A673 (cell line): ENCODE results near the gene CDT1. TPM values are rescaled to one million over a fixed set of nuclear protein-coding genes. Genes with fewer than 3 reads are reported as not detected.

Experiments used
- BruUV-seq: library from RNA; stranded (reverse); fragments of 400-500 nt; replicated peaks from 2 replicates; lab custom pipeline; 2021; lab: Mats Ljungman, UMichigan
- CTCF ChIA-PET: fragments of 300-600 bp; sonication (Branson Sonifier 250); formaldehyde crosslinking; loops from one replicate; lab custom pipeline; 2022; ENCODE audit warnings: antibody characterized with exemption; lab: Charles Lee
- POLR2A ChIA-PET: fragments of 300-600 bp; sonication (Branson Sonifier 250); formaldehyde crosslinking; loops from one replicate; lab custom pipeline; 2022; ENCODE audit warnings: antibody characterized with exemption; ENCODE audit not compliant: low non-redundant PET; lab: Charles Lee
- DNase-seq: peaks from one replicate; pipeline ENCODE4 v3.0.0-alpha.2; 2015; ENCODE audit warnings: low spot score
- H3K27ac ChIP-seq: fragments of 200-600 bp; sonication (generic); 2 replicates; pipeline ENCODE4 v1.5.1; 2016; ENCODE audit warnings: mixed run types, low read depth, mild to moderate bottlenecking, mixed read lengths, antibody characterized with exemption, low read length; ENCODE audit not compliant: poor library complexity, severe bottlenecking
- H3K27me3 ChIP-seq: fragments of 200-600 bp; sonication (generic); replicated peaks from 2 replicates; pipeline ENCODE4 v1.6.1; 2017; ENCODE audit warnings: mixed run types, low read depth, mild to moderate bottlenecking, mixed read lengths, antibody characterized with exemption, low read length; ENCODE audit not compliant: insufficient read depth, poor library complexity
- H3K36me3 ChIP-seq: fragments of 200-600 bp; sonication (generic); 2 replicates; pipeline ENCODE4 v1.6.1; 2016; ENCODE audit warnings: mixed run types, mild to moderate bottlenecking, mixed read lengths, antibody characterized with exemption, low read length; ENCODE audit not compliant: insufficient read depth, poor library complexity, severe bottlenecking
- H3K4me1 ChIP-seq: fragments of 200-600 bp; sonication (generic); 2 replicates; pipeline ENCODE4 v1.6.1; 2017; ENCODE audit warnings: mixed run types, mild to moderate bottlenecking, mixed read lengths, antibody characterized with exemption, low read length; ENCODE audit not compliant: insufficient read depth, poor library complexity, severe bottlenecking
- H3K4me3 ChIP-seq: fragments of 200-600 bp; sonication (generic); 2 replicates; pipeline ENCODE4 v1.5.1; 2016; ENCODE audit warnings: low read depth, mixed run types, mild to moderate bottlenecking, mixed read lengths, low read length; ENCODE audit not compliant: poor library complexity, severe bottlenecking
- H3K9me3 ChIP-seq: fragments of 200-600 bp; sonication (generic); 2 replicates; pipeline ENCODE4 v1.6.1; 2016; ENCODE audit warnings: mixed run types, low read depth, mild to moderate bottlenecking, mixed read lengths, antibody characterized with exemption, low read length; ENCODE audit not compliant: poor library complexity, severe bottlenecking
- EZH2 ChIP-seq: fragments of 200-600 bp; sonication (generic); IDR thresholded peaks from 2 replicates; pipeline ENCODE4 v1.6.1; 2017; ENCODE audit warnings: borderline replicate concordance, low read depth, mild to moderate bottlenecking, mixed read lengths, antibody characterized with exemption, low read length; ENCODE audit not compliant: poor library complexity, severe bottlenecking
- intact Hi-C: fragments of 100-400 bp; cut with micrococcal nuclease; formaldehyde crosslinking; loops from one replicate; pipeline ENCODE4 v1.10.0; 2022; ENCODE audit not compliant: unreplicated experiment
- total RNA-seq: library from RNA; stranded (reverse); gene quantifications from 2 replicates; pipeline ENCODE4 v1.2.3, GENCODE V29; 2021
- TF ChIP-seq, protein P1 (sequence below): fragments of 300-800, 200-600 bp; sonication (generic); conservative IDR thresholded peaks from 2 replicates; pipeline ENCODE4 v1.5.1; 2017; ENCODE audit warnings: low read depth, mild to moderate bottlenecking, antibody characterized with exemption, low read length, moderate library complexity, mixed read lengths

Gene CDT1
- total RNA-seq, 1 experiment from 2014 or later: 103 TPM

GRCh38 chr16:88841521-88842307, 38.1 kb downstream of the CDT1 start:
- no peak overlapping the region for H3K4me3 ChIP-seq
- no peaks in the 10 kb centered on the region for H3K36me3 ChIP-seq
- BruUV-seq: no TSS peak
- intact Hi-C loops: no loop called here
- DNase-seq: no peak
- TF ChIP-seq, protein P1, sequence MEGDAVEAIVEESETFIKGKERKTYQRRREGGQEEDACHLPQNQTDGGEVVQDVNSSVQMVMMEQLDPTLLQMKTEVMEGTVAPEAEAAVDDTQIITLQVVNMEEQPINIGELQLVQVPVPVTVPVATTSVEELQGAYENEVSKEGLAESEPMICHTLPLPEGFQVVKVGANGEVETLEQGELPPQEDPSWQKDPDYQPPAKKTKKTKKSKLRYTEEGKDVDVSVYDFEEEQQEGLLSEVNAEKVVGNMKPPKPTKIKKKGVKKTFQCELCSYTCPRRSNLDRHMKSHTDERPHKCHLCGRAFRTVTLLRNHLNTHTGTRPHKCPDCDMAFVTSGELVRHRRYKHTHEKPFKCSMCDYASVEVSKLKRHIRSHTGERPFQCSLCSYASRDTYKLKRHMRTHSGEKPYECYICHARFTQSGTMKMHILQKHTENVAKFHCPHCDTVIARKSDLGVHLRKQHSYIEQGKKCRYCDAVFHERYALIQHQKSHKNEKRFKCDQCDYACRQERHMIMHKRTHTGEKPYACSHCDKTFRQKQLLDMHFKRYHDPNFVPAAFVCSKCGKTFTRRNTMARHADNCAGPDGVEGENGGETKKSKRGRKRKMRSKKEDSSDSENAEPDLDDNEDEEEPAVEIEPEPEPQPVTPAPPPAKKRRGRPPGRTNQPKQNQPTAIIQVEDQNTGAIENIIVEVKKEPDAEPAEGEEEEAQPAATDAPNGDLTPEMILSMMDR: no peak
- no peak for TF ChIP-seq EZH2
- no peak overlapping the region for H3K27ac ChIP-seq
- POLR2A ChIA-PET: no interaction called here
- no peaks in the 10 kb centered on the region for H3K4me1 ChIP-seq
- CTCF ChIA-PET: no interaction called here
- H3K9me3 ChIP-seq: no peaks in the 10 kb centered on the region
- no peaks in the 10 kb centered on the region for H3K27me3 ChIP-seq

- no peaks in the 10 kb centered on the region for H3K27me3 ChIP-seq
- intact Hi-C loops: no loop called here
- CTCF ChIA-PET: no interaction called here
- H3K4me3 ChIP-seq: no peak overlapping the region
- DNase-seq: no peak
- no peak overlapping the region for H3K27ac ChIP-seq
- TF ChIP-seq EZH2: no peak
- TF ChIP-seq, protein P1: no peak
- no TSS peak for BruUV-seq
- no peaks in the 10 kb centered on the region for H3K36me3 ChIP-seq
- H3K9me3 ChIP-seq: no peaks in the 10 kb centered on the region
- POLR2A ChIA-PET: no interaction called here
- H3K4me1 ChIP-seq: no peaks in the 10 kb centered on the region
These were observed 38.7 kb downstream of the CDT1 start for GRCh38 chr16:88842308-88842756.

- ChIA-PET CTCF (no interaction called here), POLR2A (no interaction called here)
- Histone ChIP-seq H3K27me3 (no peaks in the 10 kb centered on the region), H3K4me3 (no peak overlapping the region), H3K4me1 (no peaks in the 10 kb centered on the region), H3K9me3 (no peaks in the 10 kb centered on the region), H3K27ac (no peak overlapping the region), H3K36me3 (no peaks in the 10 kb centered on the region)
- no peak for DNase-seq
- no peak for TF ChIP-seq EZH2
- TF ChIP-seq, protein P1: no peak
- intact Hi-C loops: no loop called here
- no TSS peak for BruUV-seq
These were observed 39.2 kb downstream of the CDT1 start for GRCh38 chr16:88842806-88843205.
